B cell (primary cell): ENCODE data around the gene HOXA4. TPM values are rescaled to one million over a fixed set of nuclear protein-coding genes. Genes with fewer than 3 reads are reported as not detected.

Source experiments
- ATAC-seq: fragments of 200-7000 bp; cut with Tn5 transposase; one replicate; pipeline ENCODE4 v1.10.0; 2021; ENCODE audit warnings: low read depth, mild to moderate bottlenecking, moderate number of reproducible peaks, moderate library complexity
- CTCF ChIA-PET: fragments of 350-600 bp; sonication (Branson Sonifier 250); formaldehyde crosslinking; loops from one replicate; lab custom pipeline; 2021; ENCODE audit warnings: antibody characterized with exemption, inconsistent platforms; lab: Charles Lee
- POLR2A ChIA-PET: fragments of 350-600 bp; sonication (Branson Sonifier 250); formaldehyde crosslinking; loops from one replicate; lab custom pipeline; 2021; ENCODE audit warnings: antibody characterized with exemption; lab: Charles Lee
- DNase-seq: peaks from one replicate; pipeline ENCODE4 v3.0.0; 2013
- H2AFZ ChIP-seq: 2 replicates; pipeline ENCODE4 v1.6.1; 2012; ENCODE audit warnings: mild to moderate bottlenecking, low read depth, low read length; ENCODE audit not compliant: insufficient read depth, poor library complexity, severe bottlenecking
- H3K27ac ChIP-seq, 2 donors: 1 replicate in 1 of 2; 2 replicates in 1 of 2; pipeline ENCODE4 v1.5.1; 2012 to 2013; ENCODE audit warnings: low read length in 2 of 2, mild to moderate bottlenecking in 2 of 2, moderate library complexity in 1 of 2
- H3K27me3 ChIP-seq, 4 experiments: fragments of 200-600 bp in 1 of 4; sonication (generic) in 1 of 4; replicated peaks in 1 of 4; 1 replicate in 2 of 4; 2 replicates in 2 of 4; pipeline versions ENCODE4 v1.6.1 to v1.7.0; 2013 to 2016; ENCODE audit warnings: low read length in 3 of 4, mild to moderate bottlenecking in 2 of 4, mixed read lengths in 1 of 4, moderate library complexity in 1 of 4; ENCODE audit not compliant: insufficient read depth in 4 of 4, control insufficient read depth in 3 of 4; ENCODE audit errors: control extremely low read depth in 1 of 4
- H3K36me3 ChIP-seq, 2 experiments: replicated peaks in 1 of 2; 1 replicate in 1 of 2; 2 replicates in 1 of 2; pipeline versions ENCODE4 v1.6.1 to v1.7.1; 2013; ENCODE audit warnings: low read length in 1 of 2; ENCODE audit not compliant: insufficient read depth in 2 of 2, control insufficient read depth in 1 of 2; ENCODE audit errors: control extremely low read depth in 1 of 2, extremely low read depth in 1 of 2
- H3K4me1 ChIP-seq, 2 donors: fragments of 200-600 bp in 1 of 2; sonication (generic) in 1 of 2; 1 replicate in 1 of 2; 2 replicates in 1 of 2; pipeline versions ENCODE4 v1.5.1 to v1.6.1; 2013 to 2017; ENCODE audit warnings: low read length in 2 of 2; ENCODE audit not compliant: control insufficient read depth in 2 of 2, insufficient read depth in 2 of 2
- H3K4me2 ChIP-seq: replicated peaks from 2 replicates; pipeline ENCODE3; 2012; ENCODE audit warnings: mild to moderate bottlenecking, low read depth, low read length; ENCODE audit not compliant: poor library complexity, severe bottlenecking
- H3K4me3 ChIP-seq, 5 experiments: fragments of 200-600 bp in 1 of 5; sonication (generic) in 1 of 5; 1 replicate in 3 of 5; 2 replicates in 2 of 5; pipeline versions ENCODE4 v1.5.1 to v1.7.0; 2011 to 2016; ENCODE audit warnings: low read length in 4 of 5, mild to moderate bottlenecking in 4 of 5, low read depth in 2 of 5, control low read depth in 1 of 5, moderate library complexity in 1 of 5; ENCODE audit not compliant: insufficient read depth in 1 of 5; ENCODE audit errors: control extremely low read depth in 1 of 5, extremely low read depth in 1 of 5
- H3K79me2 ChIP-seq: fragments of 200-600 bp; sonication (generic); one replicate; pipeline ENCODE4 v1.6.0; 2016; ENCODE audit warnings: low read length; ENCODE audit not compliant: control insufficient read depth, insufficient read depth
- H3K9ac ChIP-seq: fragments of 200-600 bp; sonication (generic); 2 replicates; pipeline ENCODE4 v1.6.1; 2017; ENCODE audit warnings: mild to moderate bottlenecking, low read length, moderate library complexity
- H3K9me3 ChIP-seq, 3 donors: one replicate each; pipeline versions ENCODE4 v1.6.1 to v1.7.1; 2013; ENCODE audit warnings: low read length in 2 of 3; ENCODE audit not compliant: control insufficient read depth in 2 of 3, insufficient read depth in 1 of 3; ENCODE audit errors: control extremely low read depth in 1 of 3
- H4K20me1 ChIP-seq: 2 replicates; pipeline ENCODE4 v1.6.0; 2012; ENCODE audit warnings: mild to moderate bottlenecking, low read length; ENCODE audit not compliant: insufficient read depth, control insufficient read depth, poor library complexity, severe bottlenecking
- H3K27ac Mint-ChIP-seq: one replicate; pipeline ENCODE4 v1.8.0; 2021; ENCODE audit warnings: mixed read lengths
- H3K27me3 Mint-ChIP-seq: one replicate; pipeline ENCODE4 v1.8.0; 2021; ENCODE audit warnings: mixed read lengths
- H3K4me1 Mint-ChIP-seq: one replicate; pipeline ENCODE4 v1.8.0; 2021; ENCODE audit warnings: mixed read lengths
- H3K4me3 Mint-ChIP-seq: one replicate; pipeline ENCODE4 v1.8.0; 2021; ENCODE audit warnings: mixed read lengths
- H3K9me3 Mint-ChIP-seq: one replicate; pipeline ENCODE4 v1.8.0; 2022; ENCODE audit warnings: mixed read lengths; ENCODE audit not compliant: insufficient read depth
- CTCF ChIP-seq: fragments of 200-600 bp; IDR thresholded peaks from one replicate; pipeline ENCODE4 v1.8.0; 2022; ENCODE audit warnings: antibody characterized with exemption, mild to moderate bottlenecking
- EZH2 ChIP-seq: IDR thresholded peaks from 2 replicates; pipeline ENCODE4 v1.6.1; 2012; ENCODE audit warnings: borderline replicate concordance, low read depth, mild to moderate bottlenecking, moderate library complexity, low read length; ENCODE audit not compliant: insufficient read depth, poor library complexity, severe bottlenecking
- WGBS: methylation state at CpG from one replicate; pipeline ENCODE4 v1.1.5; 2013; ENCODE audit warnings: missing lambda C conversion rate; ENCODE audit not compliant: insufficient coverage; 5-methylcytosine and 5-hydroxymethylcytosine counted together
- intact Hi-C: fragments of 100-400 bp; cut with micrococcal nuclease; formaldehyde crosslinking; loops from one replicate; pipeline ENCODE4 v1.10.0; 2022
- polyA plus RNA-seq: library from polyadenylated mRNA; depleted of rRNA; stranded (reverse); fragments of >200 nt; gene quantifications from 2 replicates; pipeline ENCODE4 v1.2.3, GENCODE V29; 2012
- small RNA-seq: library from RNA; depleted of rRNA; stranded (forward); fragments of <200 nt; gene quantifications from one replicate; pipeline ENCODE3, GENCODE V24; 2012; ENCODE audit warnings: low replicate concordance, low read depth; ENCODE audit not compliant: insufficient read length
- total RNA-seq, 2 donors: library from RNA; stranded (reverse); fragments of 120-200 nt in 1 of 2; gene quantifications; 1 replicate in 1 of 2; 2 replicates in 1 of 2; pipeline versions ENCODE4 v1.2.3 to v1.2.4, GENCODE V29; 2013 to 2022

Gene HOXA4
- total and polyA plus RNA-seq, 2 donors (not counting 1 experiment from before 2014, with no cell fraction given): 0.30 TPM; not detected in 1

- Mint-ChIP-seq H3K4me3 (no peak overlapping the region), H3K27ac (no peak overlapping the region), H3K9me3 (no peaks in the 10 kb centered on the region), H3K27me3 (peaks cover under 1% of the 10 kb centered on the region), H3K4me1 (peaks cover 6% of the 10 kb centered on the region)
- ATAC-seq (no peak), DNase-seq (no peak)
- ChIA-PET POLR2A (no interaction called here), CTCF (no interaction called here)
- H3K27me3 ChIP-seq: no peaks in the 10 kb centered on the region
- H3K36me3 ChIP-seq: no peaks in the 10 kb centered on the region
- no CpG with 5 or more reads among the region's 1 CpG for WGBS
- no peak overlapping the region for H2AFZ ChIP-seq
- H3K27ac ChIP-seq: no peak overlapping the region
- intact Hi-C loops: no loop called here
- no peak overlapping the region for H3K4me2 ChIP-seq
- H3K9me3 ChIP-seq: peaks cover 0 to 4% (median 0%) of the 10 kb centered on the region in 3 donors
- no peak overlapping the region for H3K9ac ChIP-seq
- TF ChIP-seq EZH2: no peak
- TF ChIP-seq CTCF: no peak
- H4K20me1 ChIP-seq: no peaks in the 10 kb centered on the region
- H3K79me2 ChIP-seq: no peaks in the 10 kb centered on the region
- H3K4me1 ChIP-seq: peaks cover 0 to 2% of the 10 kb centered on the region in 2 donors
- H3K4me3 ChIP-seq: no peak overlapping the region
Measured at GRCh38 chr7:27079234-27079975, 51.2 kb downstream of the HOXA4 start.

GRCh38 chr7:27078616-27079233 is 51.8 kb downstream of the HOXA4 start:
- H3K27me3 Mint-ChIP-seq: peaks cover 6% of the 10 kb centered on the region
- peaks cover 0 to 2% of the 10 kb centered on the region in 2 donors for H3K4me1 ChIP-seq
- no peaks in the 10 kb centered on the region for H3K36me3 ChIP-seq
- H3K4me1 Mint-ChIP-seq: peaks cover 6% of the 10 kb centered on the region
- TF ChIP-seq EZH2: no peak
- no peak overlapping the region for H3K4me3 Mint-ChIP-seq
- no peak overlapping the region for H2AFZ ChIP-seq
- no peak overlapping the region for H3K9ac ChIP-seq
- H4K20me1 ChIP-seq: no peaks in the 10 kb centered on the region
- H3K9me3 Mint-ChIP-seq: no peaks in the 10 kb centered on the region
- intact Hi-C loops: no loop called here
- H3K27ac ChIP-seq: no peak overlapping the region
- no peak overlapping the region for H3K4me3 ChIP-seq
- CTCF ChIA-PET: no interaction called here
- no peak overlapping the region for H3K4me2 ChIP-seq
- POLR2A ChIA-PET: no interaction called here
- H3K27me3 ChIP-seq: no peaks in the 10 kb centered on the region
- H3K27ac Mint-ChIP-seq: no peak overlapping the region
- no peak for ATAC-seq
- H3K79me2 ChIP-seq: no peaks in the 10 kb centered on the region
- no peak for DNase-seq
- no CpG with 5 or more reads among the region's 5 CpGs for WGBS
- peaks cover 0 to 4% (median 0%) of the 10 kb centered on the region in 3 donors for H3K9me3 ChIP-seq

Small RNAs within 50 kb of the gene (small RNA-seq; reads per million reads assigned to genes)
- gene AC004080.5 (not detected), gene RF01977 (not detected)

Other genes starting within 250 kb of the HOXA4 start
- 0.37 and 0.87 TPM in 2 replicates for gene HOXA1, start 34.8 kb downstream of the HOXA4 start, total RNA-seq
- 0.07 and 0.13 TPM in 2 replicates for gene HOXA1, start 34.8 kb downstream of the HOXA4 start, polyA plus RNA-seq
- not detected in 2 replicates for gene HOXA2, start 28.1 kb downstream of the HOXA4 start, total RNA-seq
- gene HOXA2, start 28.1 kb downstream of the HOXA4 start, polyA plus RNA-seq: not detected in 2 replicates
- not detected in 2 replicates for gene HOXA5, start 12.9 kb upstream of the HOXA4 start, total RNA-seq
- 0.07 TPM in 1 of 2 replicates, not detected in the other for gene HOXA5, start 12.9 kb upstream of the HOXA4 start, polyA plus RNA-seq
- gene HOXA6, start 17.0 kb upstream of the HOXA4 start, total RNA-seq: 0.49 TPM in 1 of 2 replicates, not detected in the other
- gene HOXA6, start 17.0 kb upstream of the HOXA4 start, polyA plus RNA-seq: 0.18 TPM in 1 of 2 replicates, not detected in the other
- not detected in 2 replicates for gene HOXA3, start 21.8 kb upstream of the HOXA4 start, total RNA-seq
- gene HOXA3, start 21.8 kb upstream of the HOXA4 start, polyA plus RNA-seq: 0.07 TPM in 1 of 2 replicates, not detected in the other
- not detected in 2 replicates for gene HOXA7, start 25.9 kb upstream of the HOXA4 start, total RNA-seq
- 0.37 TPM in 1 of 2 replicates, not detected in the other for gene HOXA7, start 25.9 kb upstream of the HOXA4 start, polyA plus RNA-seq
- not detected in 2 replicates for gene HOXA9, start 34.8 kb upstream of the HOXA4 start, total RNA-seq
- gene HOXA9, start 34.8 kb upstream of the HOXA4 start, polyA plus RNA-seq: 0.07 TPM in 1 of 2 replicates, not detected in the other
- gene HOXA10, start 43.6 kb upstream of the HOXA4 start, total RNA-seq: not detected in 2 replicates
- not detected in 2 replicates for gene HOXA10, start 43.6 kb upstream of the HOXA4 start, polyA plus RNA-seq
- not detected in 2 replicates for gene HOXA11, start 54.5 kb upstream of the HOXA4 start, total RNA-seq
- gene HOXA11, start 54.5 kb upstream of the HOXA4 start, polyA plus RNA-seq: not detected in 2 replicates
- gene HOXA13, start 69.3 kb upstream of the HOXA4 start, total RNA-seq: not detected in 2 replicates
- not detected in 2 replicates for gene HOXA13, start 69.3 kb upstream of the HOXA4 start, polyA plus RNA-seq
- gene EVX1, start 112.0 kb upstream of the HOXA4 start, total RNA-seq: not detected in 2 replicates
- not detected in 2 replicates for gene EVX1, start 112.0 kb upstream of the HOXA4 start, polyA plus RNA-seq